HepG2 (cell line): ENCODE measurements around the gene LDLRAD3. TPM values are rescaled to one million over a fixed set of nuclear protein-coding genes. Genes with fewer than 3 reads are reported as not detected.

ENCODE experiments used
- ATAC-seq: fragments of 200-7000 bp; cut with Tn5 transposase; 3 replicates; pipeline ENCODE4 v1.9.1; 2020; ENCODE audit warnings: mild to moderate bottlenecking, moderate library complexity
- BruUV-seq: library from RNA; stranded (reverse); fragments of 400-500 nt; replicated peaks from 2 replicates; lab custom pipeline; 2021; lab: Mats Ljungman, UMichigan
- CTCF ChIA-PET: fragments of 300-600 bp; formaldehyde crosslinking; extraction: SDS; loops from one replicate; lab custom pipeline; 2021; ENCODE audit warnings: low total read pairs, inconsistent platforms, low intra/inter-chr PET ratio; lab: Yijun Ruan, JAX
- POLR2A ChIA-PET: fragments of 350-600 bp; sonication (Branson Sonifier 250); formaldehyde crosslinking; loops from one replicate; lab custom pipeline; 2020; ENCODE audit warnings: antibody characterized with exemption, inconsistent platforms; lab: Yijun Ruan, JAX
- DNase-seq: peaks from one replicate; pipeline ENCODE4 v3.0.0-alpha.2; 2015; ENCODE audit warnings: low spot score
- FAIRE-seq: peaks from 3 replicates; lab custom pipeline; 2011; peaks lifted over from hg19 to GRCh38; lab: Jason Lieb, UNC
- H2AFZ ChIP-seq: one replicate; pipeline ENCODE4 v1.6.1; 2011; ENCODE audit warnings: low read length, inconsistent platforms
- H3K27ac ChIP-seq: fragments of 300-600 bp; 3 replicates; pipeline ENCODE4 v1.8.0; 2011; ENCODE audit warnings: mixed run types, mild to moderate bottlenecking, mixed read lengths, low read length, inconsistent platforms; ENCODE audit not compliant: insufficient read depth; ENCODE audit errors: extremely low read length
- H3K27me3 ChIP-seq, 2 experiments: fragments of 200-600 bp in 1 of 2; 2 replicates in 1 of 2; 3 replicates in 1 of 2; pipeline versions ENCODE4 v1.6.0 to v1.8.0; 2011; ENCODE audit warnings: low read length in 2 of 2, mild to moderate bottlenecking in 2 of 2, moderate library complexity in 2 of 2, inconsistent platforms in 1 of 2; ENCODE audit not compliant: insufficient read depth in 2 of 2, control insufficient read depth in 1 of 2
- H3K36me3 ChIP-seq, 2 experiments: fragments of 200-600 bp in 1 of 2; replicated peaks in 1 of 2; 2 replicates in 1 of 2; 3 replicates in 1 of 2; pipeline versions ENCODE4 v1.5.1 to v1.8.0; 2011; ENCODE audit warnings: low read length in 2 of 2, inconsistent platforms in 1 of 2; ENCODE audit not compliant: insufficient read depth in 2 of 2, control insufficient read depth in 1 of 2
- H3K4me1 ChIP-seq: 2 replicates; pipeline ENCODE4 v1.5.1; 2012; ENCODE audit warnings: low read length, inconsistent platforms; ENCODE audit not compliant: insufficient read depth
- H3K4me2 ChIP-seq: 2 replicates; pipeline ENCODE4 v1.6.0; 2011; ENCODE audit warnings: low read depth, low read length, inconsistent platforms
- H3K4me3 ChIP-seq, 3 experiments: fragments of 200-600 bp in 1 of 3; sonication (generic), shearing (Covaris generic) in 1 of 3; replicated peaks in 1 of 3; 2 replicates each; pipeline ENCODE4 v1.5.1; 2011 to 2016; ENCODE audit warnings: low read length in 3 of 3, inconsistent platforms in 2 of 3, low read depth in 2 of 3, mild to moderate bottlenecking in 2 of 3, control low read depth in 1 of 3, mixed read lengths in 1 of 3; ENCODE audit not compliant: insufficient read depth in 1 of 3
- H3K79me2 ChIP-seq: one replicate; pipeline ENCODE4 v1.6.1; 2011; ENCODE audit warnings: low read length, inconsistent platforms; ENCODE audit not compliant: insufficient read depth
- H3K9ac ChIP-seq: 2 replicates; pipeline ENCODE4 v1.6.0; 2011; ENCODE audit warnings: mild to moderate bottlenecking, low read depth, low read length, inconsistent platforms; ENCODE audit not compliant: insufficient read depth
- H3K9me3 ChIP-seq: 2 replicates; pipeline ENCODE4 v1.5.1; 2012; ENCODE audit warnings: mild to moderate bottlenecking, low read length
- H4K20me1 ChIP-seq: 2 replicates; pipeline ENCODE4 v1.6.0; 2011; ENCODE audit warnings: inconsistent platforms, mild to moderate bottlenecking, low read length, moderate library complexity; ENCODE audit not compliant: insufficient read depth
- BCL3 ChIP-seq: sonication (generic); formaldehyde crosslinking; IDR thresholded peaks from 2 replicates; pipeline ENCODE4 v1.5.1; 2020; ENCODE audit warnings: mild to moderate bottlenecking, missing genetic modification reagents, moderate library complexity
- CREB1 ChIP-seq, 2 experiments: fragments of 450-650 bp in 1 of 2; IDR thresholded peaks; 2 replicates each; pipeline ENCODE4 v1.6.1; 2016 to 2017; ENCODE audit warnings: control low read depth in 1 of 2, mild to moderate bottlenecking in 1 of 2, missing compliant biosample characterization in 1 of 2, missing genetic modification characterization in 1 of 2
- HDAC1 ChIP-seq: sonication (generic); formaldehyde crosslinking; IDR thresholded peaks from 2 replicates; pipeline ENCODE4 v1.5.1; 2020; ENCODE audit warnings: mild to moderate bottlenecking, missing genetic modification reagents
- ISX ChIP-seq: sonication (generic); formaldehyde crosslinking; conservative IDR thresholded peaks from 2 replicates; pipeline ENCODE4 v1.5.0; 2020; ENCODE audit warnings: missing genetic modification reagents
- JARID2 ChIP-seq: sonication (generic); formaldehyde crosslinking; IDR thresholded peaks from 2 replicates; pipeline ENCODE4 v1.8.1; 2023; ENCODE audit warnings: missing genetic modification reagents, inconsistent platforms; ENCODE audit not compliant: insufficient replicate concordance
- MXD4 ChIP-seq: IDR thresholded peaks from 2 replicates; pipeline ENCODE4 v1.6.1; 2016; ENCODE audit warnings: mild to moderate bottlenecking, missing biosample characterization, missing genetic modification reagents
- NONO ChIP-seq, 2 experiments: fragments of 450-650 bp in 1 of 2; sonication (generic) in 1 of 2; formaldehyde crosslinking in 1 of 2; IDR thresholded peaks in 1 of 2; conservative IDR thresholded peaks in 1 of 2; 2 replicates each; pipeline versions ENCODE4 v1.6.1 to v1.8.0; 2017 to 2022; ENCODE audit warnings: mild to moderate bottlenecking in 1 of 2, missing genetic modification reagents in 1 of 2, moderate library complexity in 1 of 2
- SALL2 ChIP-seq: sonication (generic); formaldehyde crosslinking; IDR thresholded peaks from 2 replicates; pipeline ENCODE4 v1.8.1; 2023; ENCODE audit warnings: mild to moderate bottlenecking, missing genetic modification reagents, inconsistent platforms
- TIGD3 ChIP-seq: sonication (generic); formaldehyde crosslinking; IDR thresholded peaks from 2 replicates; pipeline ENCODE4 v1.5.1; 2020; ENCODE audit warnings: mild to moderate bottlenecking, missing genetic modification reagents, borderline replicate concordance
- U2AF2 ChIP-seq: fragments of 200-400 bp; formaldehyde crosslinking; IDR thresholded peaks from 2 replicates; pipeline ENCODE4 v1.6.1; 2017; ENCODE audit warnings: low read depth, mild to moderate bottlenecking, low read length
- ZBTB21 ChIP-seq: sonication (generic); formaldehyde crosslinking; IDR thresholded peaks from 2 replicates; pipeline ENCODE4 v1.4.0; 2020; ENCODE audit warnings: missing genetic modification reagents
- ZFP62 ChIP-seq: sonication (generic); formaldehyde crosslinking; IDR thresholded peaks from 2 replicates; pipeline ENCODE4 v1.4.0; 2020; ENCODE audit warnings: missing genetic modification reagents
- ZNF296 ChIP-seq: sonication (generic); formaldehyde crosslinking; conservative IDR thresholded peaks from 2 replicates; pipeline ENCODE4 v1.5.0; 2020; ENCODE audit warnings: mild to moderate bottlenecking, missing genetic modification reagents
- ZNF580 ChIP-seq: IDR thresholded peaks from 2 replicates; pipeline ENCODE4 v1.6.1; 2016; ENCODE audit warnings: low read depth, borderline replicate concordance
- ZNF609 ChIP-seq: sonication (generic); formaldehyde crosslinking; IDR thresholded peaks from 2 replicates; pipeline ENCODE4 v1.4.0; 2020; ENCODE audit warnings: mild to moderate bottlenecking, missing genetic modification reagents, borderline replicate concordance
- ZNF720 ChIP-seq: sonication (generic); formaldehyde crosslinking; IDR thresholded peaks from 2 replicates; pipeline ENCODE4 v1.4.0; 2020; ENCODE audit warnings: missing genetic modification reagents
- WGBS: methylation state at CpG from one replicate; pipeline ENCODE4 v1.1.6; 2017; ENCODE audit warnings: low lambda C conversion rate; 5-methylcytosine and 5-hydroxymethylcytosine counted together
- in situ Hi-C: cut with HindIII; loops from 2 replicates; pipeline ENCODE4 v1.10.0; 2017; ENCODE audit warnings: low pct_unique_long_range_greater_than_20kb; ENCODE audit not compliant: extremely low pct_ligation_motif_present
- intact Hi-C: fragments of 100-400 bp; cut with micrococcal nuclease; formaldehyde crosslinking; loops from one replicate; pipeline ENCODE4 v1.10.0; 2022; ENCODE audit not compliant: unreplicated experiment
- polyA plus RNA-seq, 8 experiments: library from polyadenylated mRNA; depleted of rRNA in 3 of 8; stranded (reverse) in 7 of 8; unstranded in 1 of 8; fragments of >200 nt; fragmentation: Illumina TruSeq in 4 of 8; extraction: Trizol in 4 of 8; gene quantifications; 2 replicates each; pipeline versions ENCODE4 v1.2.1 to v1.2.3, GENCODE V29; 2011 to 2016; ENCODE audit warnings: low read depth in 4 of 8, missing spikeins in 1 of 8, mixed read lengths in 1 of 8; ENCODE audit not compliant: insufficient read depth in 1 of 8
- total RNA-seq, 5 experiments: library from RNA; depleted of rRNA; stranded (reverse); fragments of >200 nt; fragmentation: Illumina TruSeq; extraction: Trizol; gene quantifications; 2 replicates each; pipeline ENCODE4 v1.2.3, GENCODE V29; 2016; ENCODE audit warnings: low read depth in 1 of 5

Gene LDLRAD3
- total and polyA plus RNA-seq, 2 of the 13 experiments (the other 11 are each of a cell fraction or from before 2014, with no cell fraction given) = 0.50 to 0.60 TPM

GRCh38 chr11:35997902-35998520 lies 54.1 kb downstream of the LDLRAD3 start:
- ChIA-PET CTCF (no interaction called here), POLR2A (no interaction called here)
- no peak overlapping the region for H3K9ac ChIP-seq
- ATAC-seq = no peak
- FAIRE-seq = no peak
- in situ Hi-C loops (no loop called here), intact Hi-C loops (no loop called here)
- H3K4me2 ChIP-seq = no peak overlapping the region
- no TSS peak for BruUV-seq
- H2AFZ ChIP-seq = no peak overlapping the region
- H3K27me3 ChIP-seq = peaks cover 0 to 7% of the 10 kb centered on the region in 2 experiments; a peak in 2 of 5 replicates
- H3K79me2 ChIP-seq = no peaks in the 10 kb centered on the region
- no peaks in the 10 kb centered on the region for H3K4me1 ChIP-seq
- DNase-seq = no peak
- no peaks in the 10 kb centered on the region for H3K36me3 ChIP-seq
- WGBS = 0% methylated on average over 1 of the region's 6 CpGs
- H3K27ac ChIP-seq = no peak overlapping the region
- H4K20me1 ChIP-seq = no peaks in the 10 kb centered on the region
- H3K4me3 ChIP-seq = no peak overlapping the region
- H3K9me3 ChIP-seq = no peaks in the 10 kb centered on the region
- no peak for TF ChIP-seq ZFP62 (CRISPR knock-in tag)
- TF ChIP-seq NONO (IDR thresholded peaks at IDR 0.05) = no peak
- no peak for TF ChIP-seq NONO (CRISPR knock-in tag; conservative IDR thresholded peaks at IDR 0.05)
- no peak for TF ChIP-seq BCL3 (CRISPR knock-in tag)
- no peak for TF ChIP-seq HDAC1 (CRISPR knock-in tag)
- no peak for TF ChIP-seq ZNF609 (CRISPR knock-in tag)
- no peak for TF ChIP-seq ISX (CRISPR knock-in tag)
- TF ChIP-seq SALL2 = no peak
- no peak for TF ChIP-seq CREB1 (IDR thresholded peaks at IDR 0.05)
- no peak for TF ChIP-seq CREB1 (CRISPR knock-in tag; IDR thresholded peaks at IDR 0.05)
- no peak for TF ChIP-seq ZBTB21
- TF ChIP-seq ZNF580 (CRISPR knock-in tag) = no peak
- TF ChIP-seq U2AF2 = no peak
- no peak for TF ChIP-seq ZNF720 (CRISPR knock-in tag)
- no peak for TF ChIP-seq MXD4 (CRISPR knock-in tag)
- TF ChIP-seq JARID2 (CRISPR knock-in tag) = no peak
- no peak for TF ChIP-seq TIGD3 (CRISPR knock-in tag)
- no peak for TF ChIP-seq ZNF296 (CRISPR knock-in tag)
